CD4-positive, alpha-beta memory T cell (primary cell): ENCODE results near the gene TRERF1. TPM values are rescaled to one million over a fixed set of nuclear protein-coding genes. Genes with fewer than 3 reads are reported as not detected.
"Not testable (repeated sequence)": the region's sequence is repeated elsewhere in the genome, so short reads cannot be mapped to it uniquely, and the experiment has no call there.

Source experiments
- CTCF ChIA-PET: fragments of 350-600 bp; sonication (Branson Sonifier 250); formaldehyde crosslinking; loops from one replicate; lab custom pipeline; 2021; ENCODE audit warnings: inconsistent platforms; ENCODE audit not compliant: partially characterized antibody; lab: Charles Lee
- POLR2A ChIA-PET: fragments of 350-600 bp; sonication (Branson Sonifier 250); formaldehyde crosslinking; loops from one replicate; lab custom pipeline; 2021; ENCODE audit not compliant: partially characterized antibody; lab: Charles Lee
- DNase-seq, 5 donors: peaks; one replicate each; pipeline versions ENCODE4 v3.0.0 to v3.0.0-alpha.2; 2020 to 2022; ENCODE audit warnings: mixed read lengths in 1 of 5
- H3K27ac ChIP-seq: one replicate; pipeline ENCODE4 v1.7.0; 2013; ENCODE audit warnings: low read depth, low read length
- H3K27me3 ChIP-seq: 2 replicates; pipeline ENCODE4 v1.7.0; 2013; ENCODE audit warnings: mild to moderate bottlenecking, low read length, moderate library complexity; ENCODE audit not compliant: insufficient read depth
- H3K36me3 ChIP-seq: 2 replicates; pipeline ENCODE4 v1.7.0; 2013; ENCODE audit warnings: mild to moderate bottlenecking, low read length, moderate library complexity; ENCODE audit not compliant: insufficient read depth
- H3K4me1 ChIP-seq: 2 replicates; pipeline ENCODE4 v1.7.0; 2013; ENCODE audit warnings: mild to moderate bottlenecking, low read length, moderate library complexity; ENCODE audit not compliant: insufficient read depth
- H3K4me3 ChIP-seq, 2 donors: one replicate each; pipeline ENCODE4 v1.7.0; 2013; ENCODE audit warnings: low read length in 2 of 2, mild to moderate bottlenecking in 1 of 2
- H3K9me3 ChIP-seq, 2 donors: one replicate each; pipeline ENCODE4 v1.7.0; 2013; ENCODE audit warnings: low read length in 2 of 2, control low read depth in 1 of 2; ENCODE audit not compliant: control insufficient read depth in 1 of 2
- H3K27ac Mint-ChIP-seq, 7 donors: one replicate each; pipeline ENCODE4 v1.8.0; 2020 to 2021; ENCODE audit warnings: mixed read lengths in 7 of 7, mild to moderate bottlenecking in 6 of 7, inconsistent platforms in 3 of 7, moderate library complexity in 3 of 7
- H3K27me3 Mint-ChIP-seq, 2 donors: one replicate each; pipeline ENCODE4 v1.8.0; 2020 to 2021; ENCODE audit warnings: mixed read lengths in 2 of 2
- H3K36me3 Mint-ChIP-seq, 2 donors: one replicate each; pipeline ENCODE4 v1.8.0; 2020 to 2021; ENCODE audit warnings: mixed read lengths in 2 of 2, inconsistent platforms in 1 of 2, mild to moderate bottlenecking in 1 of 2
- H3K4me1 Mint-ChIP-seq, 4 donors: one replicate each; pipeline ENCODE4 v1.8.0; 2020 to 2021; ENCODE audit warnings: mixed read lengths in 4 of 4, mild to moderate bottlenecking in 1 of 4
- H3K4me3 Mint-ChIP-seq, 8 donors: one replicate each; pipeline ENCODE4 v1.8.0; 2020 to 2021; ENCODE audit warnings: mixed read lengths in 8 of 8, mild to moderate bottlenecking in 7 of 8, moderate library complexity in 6 of 8, inconsistent platforms in 3 of 8
- H3K9me3 Mint-ChIP-seq, 8 donors: one replicate each; pipeline ENCODE4 v1.8.0; 2020 to 2021; ENCODE audit warnings: mixed read lengths in 8 of 8, mild to moderate bottlenecking in 5 of 8, inconsistent platforms in 3 of 8, moderate library complexity in 1 of 8
- intact Hi-C: fragments of 100-400 bp; cut with micrococcal nuclease; formaldehyde crosslinking; loops from one replicate; pipeline ENCODE4 v1.15.1; 2023
- polyA plus RNA-seq, 2 donors: library from polyadenylated mRNA; unstranded; fragments of 300-500 nt; fragmentation: Illumina TruSeq; gene quantifications; one replicate each; pipeline ENCODE4 v1.2.3, GENCODE V29; 2021
- total RNA-seq, 2 experiments: library from RNA; stranded (reverse); gene quantifications; one replicate each; pipeline ENCODE4 v1.2.3, GENCODE V29; 2021

Gene TRERF1
- total and polyA plus RNA-seq, 4 experiments from 2014 or later, result 1.1 to 28.3 (median 17.4) TPM

GRCh38 chr6:42445955-42446354, 5.8 kb downstream of the TRERF1 start:
- DNase-seq, H3K27me3 ChIP-seq, H3K9me3 Mint-ChIP-seq, H3K27me3 Mint-ChIP-seq, H3K9me3 ChIP-seq, H3K27ac ChIP-seq, H3K36me3 ChIP-seq, H3K4me3 ChIP-seq, intact Hi-C loops: not testable (repeated sequence)
- ChIA-PET CTCF (interaction anchor here (1.0 to 1.6 kb wide), 2 partner anchors 8 to 85 kb away, joined by 3 to 5 read pairs; no protein-coding TSS in a partner anchor), POLR2A (interaction anchor here (9.5 to 11.1 kb wide), 2 partner anchors 16 to 57 kb away, joined by 112 to 238 read pairs; no protein-coding TSS in a partner anchor)
- Mint-ChIP-seq H3K36me3 (peaks cover 10 to 19% of the 10 kb centered on the region in 2 donors), H3K4me3 (peak overlapping the region; percentile 32 to 79 (median 58)), H3K4me1 (peaks cover 68 to 98% (median 84%) of the 10 kb centered on the region in 4 donors), H3K27ac (peak overlapping the region; percentile 66 to 88 (median 83))
- peaks cover 90% of the 10 kb centered on the region for H3K4me1 ChIP-seq

DNA sequence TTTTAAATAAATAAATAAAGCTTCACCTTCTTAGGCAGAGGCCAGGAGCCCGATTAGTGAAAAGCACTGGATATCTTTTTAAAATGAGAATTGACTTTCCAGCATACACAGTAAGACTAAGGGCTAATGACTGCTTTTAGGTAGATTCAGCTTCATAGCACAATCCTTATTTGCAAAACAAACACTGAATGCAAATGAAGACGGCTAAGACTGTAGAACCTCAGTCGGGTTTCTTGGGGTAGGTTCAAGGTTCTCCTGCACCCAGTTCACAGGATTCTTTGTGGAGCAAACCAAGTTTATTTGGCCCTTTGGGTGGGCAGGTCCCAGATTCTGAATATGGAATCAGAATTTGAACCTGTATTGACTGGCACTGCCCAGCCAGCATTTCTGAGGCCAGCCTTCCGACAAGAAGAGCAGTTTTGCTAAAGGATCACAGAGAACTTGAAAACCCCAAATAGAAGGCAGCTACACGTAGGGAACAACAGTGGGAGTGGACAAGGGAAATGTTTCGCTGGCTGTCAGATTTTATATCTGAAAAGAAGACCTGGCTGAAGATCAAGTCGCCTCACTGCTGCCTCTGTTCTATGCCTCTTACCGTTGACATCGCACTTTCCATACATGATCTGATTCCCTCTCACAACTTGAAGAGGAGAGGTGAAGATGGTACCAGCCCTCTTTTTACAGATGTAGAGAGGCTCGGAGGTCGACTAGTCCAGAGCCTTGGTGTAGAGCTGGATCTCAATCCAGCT, 8.2 kb downstream of the TRERF1 start:
- intact Hi-C loops, result loop anchor here (1.0 kb wide), 1 partner anchor 8 kb away; the partner anchor contains the start of gene TRERF1
- Mint-ChIP-seq H3K4me1 (peaks cover 66 to 99% (median 81%) of the 10 kb centered on the region in 4 donors), H3K9me3 (no peaks in the 10 kb centered on the region), H3K27me3 (no peaks in the 10 kb centered on the region), H3K27ac (peak overlapping the region; percentile 82 to 94 (median 90)), H3K4me3 (peak overlapping the region; percentile 41 to 83 (median 76)), H3K36me3 (peaks cover 15% of the 10 kb centered on the region in 2 donors)
- ChIA-PET CTCF (interaction anchor here (0.6 to 3.2 kb wide), 11 partner anchors 8 to 134 kb away, joined by 3 to 10 read pairs (median 4); no protein-coding TSS in a partner anchor), POLR2A (interaction anchor here (0.7 to 5.9 kb wide), 9 partner anchors 9 to 103 kb away, joined by 3 to 77 read pairs (median 7); partner anchors contain the start of gene TRERF1)
- Histone ChIP-seq H3K9me3 (no peaks in the 10 kb centered on the region), H3K27me3 (no peaks in the 10 kb centered on the region), H3K27ac (peak overlapping the region; percentile 32), H3K36me3 (no peaks in the 10 kb centered on the region), H3K4me3 (peak overlapping the region in 1 of 2 donors; percentile 25), H3K4me1 (peaks cover 91% of the 10 kb centered on the region)
- DNase-seq, result no peak

DNA sequence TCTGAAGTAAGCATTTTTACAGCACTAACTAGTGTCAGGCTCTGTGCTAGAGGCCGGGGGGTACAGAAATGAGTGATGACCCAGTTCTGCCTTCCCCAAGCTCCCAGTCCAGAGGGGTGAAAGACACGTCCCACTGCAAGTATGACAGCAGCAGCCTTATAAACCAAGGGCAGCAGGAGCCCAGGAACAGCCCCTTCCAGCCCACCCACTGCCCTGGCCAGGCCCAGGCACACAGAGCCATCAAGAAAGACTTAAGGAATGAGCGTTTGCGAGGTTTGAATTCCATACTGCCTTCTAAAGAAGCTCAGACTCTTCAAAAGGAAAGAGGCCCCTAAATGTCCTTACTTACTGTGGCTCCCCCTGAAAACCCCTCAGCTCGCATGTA, 10.0 kb downstream of the TRERF1 start:
- ChIA-PET POLR2A (interaction anchor here (0.7 to 5.9 kb wide), 10 partner anchors 7 to 75 kb away, joined by 3 to 77 read pairs (median 9); partner anchors contain the start of gene TRERF1), CTCF (interaction anchor here (0.8 to 3.6 kb wide), 11 partner anchors 9 to 132 kb away, joined by 3 to 15 read pairs (median 6); partner anchors contain the start of gene TRERF1)
- Histone ChIP-seq H3K27me3 (no peaks in the 10 kb centered on the region), H3K36me3 (no peaks in the 10 kb centered on the region), H3K9me3 (no peaks in the 10 kb centered on the region), H3K27ac (peak overlapping the region; percentile 37), H3K4me1 (peaks cover 81% of the 10 kb centered on the region), H3K4me3 (no peak overlapping the region)
- H3K4me1 Mint-ChIP-seq, result peaks cover 49 to 90% (median 70%) of the 10 kb centered on the region in 4 donors
- intact Hi-C loops, result no loop called here
- peak overlapping the region; percentile 63 to 93 (median 82) for H3K27ac Mint-ChIP-seq
- peaks cover 12 to 18% of the 10 kb centered on the region in 2 donors for H3K36me3 Mint-ChIP-seq
- H3K9me3 Mint-ChIP-seq, result no peaks in the 10 kb centered on the region
- peak overlapping the region; percentile 24 to 96 (median 78) for H3K4me3 Mint-ChIP-seq
- no peak for DNase-seq
- no peaks in the 10 kb centered on the region for H3K27me3 Mint-ChIP-seq

GRCh38 chr6:42440778-42441696, 10.7 kb downstream of the TRERF1 start:
- H3K4me1 Mint-ChIP-seq, result peaks cover 45 to 83% (median 65%) of the 10 kb centered on the region in 4 donors
- POLR2A ChIA-PET, result interaction anchor here (0.7 to 5.9 kb wide), 10 partner anchors 8 to 307 kb away, joined by 3 to 77 read pairs (median 9); partner anchors contain the start of gene TRERF1
- H3K27me3 Mint-ChIP-seq, result no peaks in the 10 kb centered on the region

GRCh38 chr6:42440027-42440426, 11.7 kb downstream of the TRERF1 start:
- Mint-ChIP-seq H3K27me3 (no peaks in the 10 kb centered on the region), H3K9me3 (peaks cover 0 to 3% (median 1%) of the 10 kb centered on the region in 8 donors), H3K36me3 (peaks cover 14 to 19% of the 10 kb centered on the region in 2 donors), H3K4me1 (peaks cover 37 to 73% (median 57%) of the 10 kb centered on the region in 4 donors), H3K4me3 (peak overlapping the region in 2 of 8 donors; percentile 89 to 96), H3K27ac (peak overlapping the region in 6 of 7 donors; percentile 15 to 93 (median 65))
- Histone ChIP-seq H3K4me3 (no peak overlapping the region), H3K9me3 (no peaks in the 10 kb centered on the region), H3K27me3 (no peaks in the 10 kb centered on the region), H3K27ac (no peak overlapping the region), H3K4me1 (peaks cover 66% of the 10 kb centered on the region), H3K36me3 (no peaks in the 10 kb centered on the region)
- no peak for DNase-seq
- ChIA-PET CTCF (interaction anchor here (0.9 to 3.6 kb wide), 4 partner anchors 9 to 108 kb away, joined by 3 to 15 read pairs (median 6); no protein-coding TSS in a partner anchor), POLR2A (interaction anchor here (0.5 to 5.9 kb wide), 8 partner anchors 8 to 1660 kb away, joined by 3 to 77 read pairs (median 14); partner anchors contain the start of gene TRERF1)
- intact Hi-C loops, result no loop called here

More at GRCh38 chr6:42440778-42441696, 10.7 kb downstream of the TRERF1 start:
- no peaks in the 10 kb centered on the region for H3K9me3 Mint-ChIP-seq
- peaks cover 75% of the 10 kb centered on the region for H3K4me1 ChIP-seq
- peaks cover 12 to 17% of the 10 kb centered on the region in 2 donors for H3K36me3 Mint-ChIP-seq
- DNase-seq, result peak in 1 of 5 donors; percentile 71
- H3K4me3 ChIP-seq, result peak overlapping the region in 1 of 2 donors; percentile 11
- H3K4me3 Mint-ChIP-seq, result peak overlapping the region; percentile 74 to 96 (median 82)
- no peaks in the 10 kb centered on the region for H3K36me3 ChIP-seq
- H3K27me3 ChIP-seq, result no peaks in the 10 kb centered on the region
- intact Hi-C loops, result no loop called here
- peak overlapping the region; percentile 37 for H3K27ac ChIP-seq
- CTCF ChIA-PET, result interaction anchor here (0.8 to 3.6 kb wide), 10 partner anchors 9 to 131 kb away, joined by 3 to 15 read pairs (median 6); no protein-coding TSS in a partner anchor
- peak overlapping the region; percentile 77 to 94 (median 86) for H3K27ac Mint-ChIP-seq
- no peaks in the 10 kb centered on the region for H3K9me3 ChIP-seq

DNA sequence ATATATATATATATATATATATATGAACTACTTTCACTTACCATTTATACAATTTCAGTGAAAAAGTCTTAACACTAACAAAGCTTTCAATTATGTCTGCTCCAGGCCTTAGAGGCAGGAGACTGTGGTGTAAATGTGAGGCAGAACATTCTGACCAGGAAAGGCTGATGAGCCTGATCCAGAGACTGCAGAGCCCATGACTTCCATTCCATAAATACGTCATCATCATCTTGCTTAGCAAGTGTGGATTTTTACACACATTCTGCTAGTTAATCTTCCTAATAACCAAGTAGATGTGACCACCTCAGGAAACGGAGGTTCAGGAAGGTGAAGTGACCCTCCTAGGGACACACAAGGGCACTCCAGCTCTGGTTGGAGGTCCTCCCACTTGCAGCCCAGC, 14.9 kb downstream of the TRERF1 start:
- Mint-ChIP-seq H3K4me3 (no peak overlapping the region), H3K9me3 (peaks cover 0 to 19% (median 16%) of the 10 kb centered on the region in 8 donors), H3K4me1 (peaks cover 24 to 62% (median 35%) of the 10 kb centered on the region in 4 donors), H3K27me3 (no peaks in the 10 kb centered on the region), H3K36me3 (peaks cover 34 to 36% of the 10 kb centered on the region in 2 donors), H3K27ac (no peak overlapping the region)
- intact Hi-C loops, result no loop called here
- DNase-seq, result no peak
- ChIA-PET CTCF (no interaction called here), POLR2A (interaction anchor here (0.6 to 2.6 kb wide), 4 partner anchors 9 to 59 kb away, joined by 3 to 9 read pairs (median 4); partner anchors contain the start of gene TRERF1)
- Histone ChIP-seq H3K27ac (no peak overlapping the region), H3K9me3 (no peaks in the 10 kb centered on the region), H3K27me3 (no peaks in the 10 kb centered on the region), H3K4me1 (peaks cover 41% of the 10 kb centered on the region), H3K4me3 (no peak overlapping the region), H3K36me3 (no peaks in the 10 kb centered on the region)
